Muscle layer of colon (tissue), 2 donors: Measurements from ENCODE around the gene CCDC51.
A peak's percentile ranks its signal among the peaks of the same experiment; 100 is the strongest.

Experiments
- H3K27ac ChIP-seq: one replicate; pipeline ENCODE4 v1.7.0; 2013; ENCODE audit warnings: low read depth, mild to moderate bottlenecking, low read length, moderate library complexity
- H3K27me3 ChIP-seq, 2 donors: one replicate each; pipeline ENCODE4 v1.7.0; 2013; ENCODE audit warnings: low read length in 2 of 2, mild to moderate bottlenecking in 2 of 2; ENCODE audit not compliant: insufficient read depth in 2 of 2, control insufficient read depth in 1 of 2
- H3K36me3 ChIP-seq: one replicate; pipeline ENCODE4 v1.7.0; 2013; ENCODE audit warnings: mild to moderate bottlenecking, low read length; ENCODE audit not compliant: insufficient read depth
- H3K4me1 ChIP-seq: one replicate; pipeline ENCODE4 v1.7.0; 2013; ENCODE audit warnings: mild to moderate bottlenecking, low read length; ENCODE audit not compliant: insufficient read depth
- H3K4me3 ChIP-seq, 2 donors: one replicate each; pipeline ENCODE4 v1.7.0; 2013; ENCODE audit warnings: low read length in 2 of 2, low read depth in 1 of 2, mild to moderate bottlenecking in 1 of 2, moderate library complexity in 1 of 2
- H3K9ac ChIP-seq: one replicate; pipeline ENCODE4 v1.7.0; 2013; ENCODE audit warnings: low read length
- H3K9me3 ChIP-seq: one replicate; pipeline ENCODE4 v1.7.0; 2013; ENCODE audit warnings: mild to moderate bottlenecking, low read length
- donor health status: abdominal sarcoma.
- donor health status: Adenocarcinoma of cecum.

The CCDC51 gene

GRCh38 chr3:48431224-48432029, 8.5 kb downstream of the CCDC51 start:
- no peak overlapping the region for H3K4me3 ChIP-seq
- peaks cover 34% of the 10 kb centered on the region for H3K4me1 ChIP-seq
- no peak overlapping the region for H3K27ac ChIP-seq
- H3K27me3 ChIP-seq = no peaks in the 10 kb centered on the region
- peaks cover 14% of the 10 kb centered on the region for H3K36me3 ChIP-seq
- H3K9ac ChIP-seq = no peak overlapping the region
- no peaks in the 10 kb centered on the region for H3K9me3 ChIP-seq

DNA sequence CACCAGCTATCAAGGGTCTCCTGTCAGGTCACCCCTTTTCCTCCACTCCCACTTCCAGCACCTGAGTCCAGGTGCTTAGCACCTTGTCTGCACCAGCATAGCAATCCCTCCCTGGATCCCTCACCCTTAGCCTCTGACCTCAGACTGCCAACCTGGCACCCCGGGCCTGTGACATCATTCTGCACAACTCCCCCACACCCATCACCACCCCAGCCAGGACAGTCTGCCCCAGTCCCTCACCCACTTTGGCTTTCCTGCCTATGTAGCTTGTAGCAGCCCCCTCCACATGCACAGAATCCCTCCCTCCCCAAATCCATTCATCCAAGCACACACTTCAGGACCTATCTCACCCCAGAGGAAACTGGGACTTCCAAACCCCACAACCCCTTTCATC, 9.2 kb downstream of the CCDC51 start:
- H3K4me3 ChIP-seq = no peak overlapping the region
- H3K36me3 ChIP-seq = peaks cover 14% of the 10 kb centered on the region
- H3K9me3 ChIP-seq = no peaks in the 10 kb centered on the region
- peaks cover 35% of the 10 kb centered on the region for H3K4me1 ChIP-seq
- H3K27me3 ChIP-seq = no peaks in the 10 kb centered on the region
- H3K9ac ChIP-seq = no peak overlapping the region
- H3K27ac ChIP-seq = peak overlapping the region; percentile 89

GRCh38 chr3:48429960-48430707, 9.8 kb downstream of the CCDC51 start, which contains the start of gene PLXNB1:
Gene PLXNB1 (minus strand): TSS chr3:48430086. CDS start chr3:48424611, 5,475 bp downstream.
- Histone ChIP-seq H3K9me3 (no peaks in the 10 kb centered on the region), H3K36me3 (peaks cover 14% of the 10 kb centered on the region), H3K27me3 (no peaks in the 10 kb centered on the region), H3K9ac (no peak within 1 kb of the TSS), H3K4me1 (peaks cover 39% of the 10 kb centered on the region), H3K4me3 (peak within 1 kb of the TSS; percentile 63 to 66), H3K27ac (peak within 1 kb of the TSS; percentile 89)

DNA sequence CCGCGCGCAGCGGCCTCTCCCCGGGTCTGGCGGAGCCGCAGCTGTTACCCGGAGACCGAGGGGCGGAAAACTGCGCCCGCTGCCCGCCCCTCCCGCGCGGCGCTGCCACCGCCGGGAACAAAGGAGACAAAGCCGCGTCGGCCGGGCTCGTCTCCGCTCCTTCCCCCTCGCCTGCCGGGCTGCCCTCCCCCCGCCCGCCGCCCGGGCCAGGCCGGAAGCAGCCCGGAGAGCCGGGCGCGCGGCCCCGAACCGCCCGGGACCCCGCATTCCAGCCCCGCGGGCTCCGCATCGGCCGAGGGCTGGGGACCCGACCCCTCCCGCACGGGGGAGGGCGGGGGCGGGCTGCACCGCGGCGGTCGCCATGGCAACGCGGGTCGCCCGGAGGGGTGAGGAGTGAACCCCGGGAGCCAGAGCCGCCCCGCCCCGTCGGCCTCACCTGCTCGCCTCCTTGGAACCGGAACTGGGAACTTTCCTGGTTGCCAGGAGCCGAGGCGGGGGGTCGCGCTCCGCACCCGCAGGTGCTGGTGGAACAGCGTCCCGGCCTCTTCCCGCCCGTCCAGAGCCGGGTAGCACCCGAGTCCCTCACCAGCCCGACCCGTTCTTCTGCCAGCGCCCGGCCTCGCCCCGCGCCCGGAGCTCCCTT, 10.5 kb downstream of the CCDC51 start:
- peak overlapping the region; percentile 89 for H3K27ac ChIP-seq
- H3K36me3 ChIP-seq = peaks cover 14% of the 10 kb centered on the region
- H3K9ac ChIP-seq = no peak overlapping the region
- peaks cover 46% of the 10 kb centered on the region for H3K4me1 ChIP-seq
- no peaks in the 10 kb centered on the region for H3K9me3 ChIP-seq
- peak overlapping the region; percentile 63 to 66 for H3K4me3 ChIP-seq
- H3K27me3 ChIP-seq = no peaks in the 10 kb centered on the region

- peaks cover 52% of the 10 kb centered on the region for H3K4me1 ChIP-seq
- H3K36me3 ChIP-seq = peaks cover 9% of the 10 kb centered on the region
- H3K27ac ChIP-seq = peak overlapping the region; percentile 89
- peak overlapping the region; percentile 63 for H3K9ac ChIP-seq
- no peaks in the 10 kb centered on the region for H3K9me3 ChIP-seq
- H3K4me3 ChIP-seq = peak overlapping the region; percentile 63 to 66
- H3K27me3 ChIP-seq = no peaks in the 10 kb centered on the region
These were observed 11.2 kb downstream of the CCDC51 start for GRCh38 chr3:48428572-48429316.

DNA sequence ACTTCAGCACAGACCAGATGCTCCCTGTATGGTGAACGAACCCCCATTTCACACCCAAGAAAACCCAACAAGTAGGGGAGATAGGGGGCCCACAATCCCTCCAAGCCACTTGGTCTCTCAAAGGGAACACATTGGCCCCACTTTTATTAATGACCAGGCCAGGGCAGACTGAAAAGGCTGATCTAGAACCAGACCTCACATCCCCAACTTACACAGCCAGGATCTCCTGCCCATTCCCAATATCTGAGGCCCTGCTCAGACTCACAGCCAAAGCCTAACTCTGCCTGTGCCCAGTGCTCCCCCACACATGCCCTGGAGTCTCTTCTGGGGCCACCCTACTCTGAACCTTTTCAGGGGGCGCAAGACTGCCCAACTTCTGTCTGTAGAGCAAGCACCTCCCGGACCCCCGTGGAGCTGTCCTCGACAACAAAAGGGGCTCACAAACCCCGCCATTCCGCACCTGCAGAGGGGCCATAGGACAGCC, 11.8 kb downstream of the CCDC51 start:
- peak overlapping the region; percentile 89 for H3K27ac ChIP-seq
- peaks cover 58% of the 10 kb centered on the region for H3K4me1 ChIP-seq
- H3K36me3 ChIP-seq = peaks cover 10% of the 10 kb centered on the region
- H3K4me3 ChIP-seq = peak overlapping the region; percentile 63 to 66
- H3K27me3 ChIP-seq = no peaks in the 10 kb centered on the region
- H3K9ac ChIP-seq = peak overlapping the region; percentile 63
- no peaks in the 10 kb centered on the region for H3K9me3 ChIP-seq

- Histone ChIP-seq H3K9me3 (no peaks in the 10 kb centered on the region), H3K27ac (peak overlapping the region; percentile 89), H3K4me3 (peak overlapping the region; percentile 28 to 63), H3K27me3 (no peaks in the 10 kb centered on the region), H3K9ac (peak overlapping the region; percentile 63), H3K36me3 (peaks cover 14% of the 10 kb centered on the region), H3K4me1 (peaks cover 62% of the 10 kb centered on the region)
These were observed 12.3 kb downstream of the CCDC51 start for GRCh38 chr3:48427630-48427962.

DNA sequence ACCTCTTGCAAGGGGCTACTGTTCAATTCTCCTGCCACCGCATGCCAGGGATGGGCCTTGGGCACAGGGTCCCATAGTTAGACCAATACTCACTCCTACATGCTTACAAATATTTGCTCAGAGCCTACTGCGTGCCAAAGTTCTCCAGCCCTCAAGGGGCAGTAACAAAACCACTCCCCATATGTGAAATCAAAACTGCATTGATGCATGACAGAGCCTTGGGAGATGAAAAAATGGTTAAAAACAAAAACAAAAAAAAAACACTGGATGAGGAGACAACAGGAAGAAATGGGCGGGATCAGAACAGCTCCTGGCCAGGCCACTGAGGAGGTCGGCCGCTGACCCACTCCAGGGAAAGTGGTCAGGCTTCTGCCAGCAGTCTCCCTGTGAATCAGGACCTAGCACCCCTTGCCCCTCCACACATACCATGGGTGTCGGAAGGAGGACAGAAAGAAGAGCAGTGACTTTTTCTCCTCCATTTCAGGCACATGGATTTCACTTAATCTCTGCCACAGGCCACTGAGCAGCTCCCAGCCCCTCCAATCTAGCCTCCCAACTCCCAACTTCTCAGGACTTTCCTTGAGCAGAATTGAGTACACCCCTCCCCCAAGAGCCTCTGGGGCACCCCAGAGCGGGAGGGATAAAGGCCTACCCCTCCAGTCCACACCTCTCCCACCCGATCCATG, 12.8 kb downstream of the CCDC51 start:
- H3K27ac ChIP-seq = peak overlapping the region; percentile 89
- peak overlapping the region; percentile 28 to 63 for H3K4me3 ChIP-seq
- peaks cover 14% of the 10 kb centered on the region for H3K36me3 ChIP-seq
- peaks cover 62% of the 10 kb centered on the region for H3K4me1 ChIP-seq
- no peaks in the 10 kb centered on the region for H3K27me3 ChIP-seq
- H3K9me3 ChIP-seq = no peaks in the 10 kb centered on the region
- H3K9ac ChIP-seq = peak overlapping the region; percentile 63

GRCh38 chr3:48426401-48426909, 13.5 kb downstream of the CCDC51 start:
- no peaks in the 10 kb centered on the region for H3K9me3 ChIP-seq
- peak overlapping the region; percentile 32 for H3K9ac ChIP-seq
- H3K4me1 ChIP-seq = peaks cover 62% of the 10 kb centered on the region
- peak overlapping the region; percentile 89 for H3K27ac ChIP-seq
- peaks cover 18% of the 10 kb centered on the region for H3K36me3 ChIP-seq
- H3K4me3 ChIP-seq = peak overlapping the region; percentile 9 to 63
- no peaks in the 10 kb centered on the region for H3K27me3 ChIP-seq

GRCh38 chr3:48425281-48425812, 14.6 kb downstream of the CCDC51 start:
- H3K9ac ChIP-seq = peak overlapping the region; percentile 32
- no peaks in the 10 kb centered on the region for H3K9me3 ChIP-seq
- peaks cover 59% of the 10 kb centered on the region for H3K4me1 ChIP-seq
- H3K36me3 ChIP-seq = peaks cover 24% of the 10 kb centered on the region
- H3K27ac ChIP-seq = peak overlapping the region; percentile 89
- H3K4me3 ChIP-seq = peak overlapping the region; percentile 4 to 63
- H3K27me3 ChIP-seq = no peaks in the 10 kb centered on the region
